B cell (primary cell): Measurements from ENCODE around the gene SGO1. TPM values are rescaled to one million over a fixed set of nuclear protein-coding genes. Genes with fewer than 3 reads are reported as not detected.

Source experiments
- ATAC-seq: fragments of 200-7000 bp; cut with Tn5 transposase; one replicate; pipeline ENCODE4 v1.10.0; 2021; ENCODE audit warnings: low read depth, mild to moderate bottlenecking, moderate number of reproducible peaks, moderate library complexity
- CTCF ChIA-PET: fragments of 350-600 bp; sonication (Branson Sonifier 250); formaldehyde crosslinking; loops from one replicate; lab custom pipeline; 2021; ENCODE audit warnings: antibody characterized with exemption, inconsistent platforms; lab: Charles Lee
- POLR2A ChIA-PET: fragments of 350-600 bp; sonication (Branson Sonifier 250); formaldehyde crosslinking; loops from one replicate; lab custom pipeline; 2021; ENCODE audit warnings: antibody characterized with exemption; lab: Charles Lee
- DNase-seq: peaks from one replicate; pipeline ENCODE4 v3.0.0; 2013
- H2AFZ ChIP-seq: 2 replicates; pipeline ENCODE4 v1.6.1; 2012; ENCODE audit warnings: mild to moderate bottlenecking, low read depth, low read length; ENCODE audit not compliant: insufficient read depth, poor library complexity, severe bottlenecking
- H3K27ac ChIP-seq, 2 donors: 1 replicate in 1 of 2; 2 replicates in 1 of 2; pipeline ENCODE4 v1.5.1; 2012 to 2013; ENCODE audit warnings: low read length in 2 of 2, mild to moderate bottlenecking in 2 of 2, moderate library complexity in 1 of 2
- H3K27me3 ChIP-seq, 4 experiments: fragments of 200-600 bp in 1 of 4; sonication (generic) in 1 of 4; replicated peaks in 1 of 4; 1 replicate in 2 of 4; 2 replicates in 2 of 4; pipeline versions ENCODE4 v1.6.1 to v1.7.0; 2013 to 2016; ENCODE audit warnings: low read length in 3 of 4, mild to moderate bottlenecking in 2 of 4, mixed read lengths in 1 of 4, moderate library complexity in 1 of 4; ENCODE audit not compliant: insufficient read depth in 4 of 4, control insufficient read depth in 3 of 4; ENCODE audit errors: control extremely low read depth in 1 of 4
- H3K36me3 ChIP-seq, 2 experiments: replicated peaks in 1 of 2; 1 replicate in 1 of 2; 2 replicates in 1 of 2; pipeline versions ENCODE4 v1.6.1 to v1.7.1; 2013; ENCODE audit warnings: low read length in 1 of 2; ENCODE audit not compliant: insufficient read depth in 2 of 2, control insufficient read depth in 1 of 2; ENCODE audit errors: control extremely low read depth in 1 of 2, extremely low read depth in 1 of 2
- H3K4me1 ChIP-seq, 2 donors: fragments of 200-600 bp in 1 of 2; sonication (generic) in 1 of 2; 1 replicate in 1 of 2; 2 replicates in 1 of 2; pipeline versions ENCODE4 v1.5.1 to v1.6.1; 2013 to 2017; ENCODE audit warnings: low read length in 2 of 2; ENCODE audit not compliant: control insufficient read depth in 2 of 2, insufficient read depth in 2 of 2
- H3K4me2 ChIP-seq: replicated peaks from 2 replicates; pipeline ENCODE3; 2012; ENCODE audit warnings: mild to moderate bottlenecking, low read depth, low read length; ENCODE audit not compliant: poor library complexity, severe bottlenecking
- H3K4me3 ChIP-seq, 5 experiments: fragments of 200-600 bp in 1 of 5; sonication (generic) in 1 of 5; 1 replicate in 3 of 5; 2 replicates in 2 of 5; pipeline versions ENCODE4 v1.5.1 to v1.7.0; 2011 to 2016; ENCODE audit warnings: low read length in 4 of 5, mild to moderate bottlenecking in 4 of 5, low read depth in 2 of 5, control low read depth in 1 of 5, moderate library complexity in 1 of 5; ENCODE audit not compliant: insufficient read depth in 1 of 5; ENCODE audit errors: control extremely low read depth in 1 of 5, extremely low read depth in 1 of 5
- H3K79me2 ChIP-seq: fragments of 200-600 bp; sonication (generic); one replicate; pipeline ENCODE4 v1.6.0; 2016; ENCODE audit warnings: low read length; ENCODE audit not compliant: control insufficient read depth, insufficient read depth
- H3K9ac ChIP-seq: fragments of 200-600 bp; sonication (generic); 2 replicates; pipeline ENCODE4 v1.6.1; 2017; ENCODE audit warnings: mild to moderate bottlenecking, low read length, moderate library complexity
- H3K9me3 ChIP-seq, 3 donors: one replicate each; pipeline versions ENCODE4 v1.6.1 to v1.7.1; 2013; ENCODE audit warnings: low read length in 2 of 3; ENCODE audit not compliant: control insufficient read depth in 2 of 3, insufficient read depth in 1 of 3; ENCODE audit errors: control extremely low read depth in 1 of 3
- H4K20me1 ChIP-seq: 2 replicates; pipeline ENCODE4 v1.6.0; 2012; ENCODE audit warnings: mild to moderate bottlenecking, low read length; ENCODE audit not compliant: insufficient read depth, control insufficient read depth, poor library complexity, severe bottlenecking
- H3K27ac Mint-ChIP-seq: one replicate; pipeline ENCODE4 v1.8.0; 2021; ENCODE audit warnings: mixed read lengths
- H3K27me3 Mint-ChIP-seq: one replicate; pipeline ENCODE4 v1.8.0; 2021; ENCODE audit warnings: mixed read lengths
- H3K4me1 Mint-ChIP-seq: one replicate; pipeline ENCODE4 v1.8.0; 2021; ENCODE audit warnings: mixed read lengths
- H3K4me3 Mint-ChIP-seq: one replicate; pipeline ENCODE4 v1.8.0; 2021; ENCODE audit warnings: mixed read lengths
- H3K9me3 Mint-ChIP-seq: one replicate; pipeline ENCODE4 v1.8.0; 2022; ENCODE audit warnings: mixed read lengths; ENCODE audit not compliant: insufficient read depth
- CTCF ChIP-seq: fragments of 200-600 bp; IDR thresholded peaks from one replicate; pipeline ENCODE4 v1.8.0; 2022; ENCODE audit warnings: antibody characterized with exemption, mild to moderate bottlenecking
- EZH2 ChIP-seq: IDR thresholded peaks from 2 replicates; pipeline ENCODE4 v1.6.1; 2012; ENCODE audit warnings: borderline replicate concordance, low read depth, mild to moderate bottlenecking, moderate library complexity, low read length; ENCODE audit not compliant: insufficient read depth, poor library complexity, severe bottlenecking
- WGBS: methylation state at CpG from one replicate; pipeline ENCODE4 v1.1.5; 2013; ENCODE audit warnings: missing lambda C conversion rate; ENCODE audit not compliant: insufficient coverage; 5-methylcytosine and 5-hydroxymethylcytosine counted together
- intact Hi-C: fragments of 100-400 bp; cut with micrococcal nuclease; formaldehyde crosslinking; loops from one replicate; pipeline ENCODE4 v1.10.0; 2022
- polyA plus RNA-seq: library from polyadenylated mRNA; depleted of rRNA; stranded (reverse); fragments of >200 nt; gene quantifications from 2 replicates; pipeline ENCODE4 v1.2.3, GENCODE V29; 2012
- total RNA-seq, 2 donors: library from RNA; stranded (reverse); fragments of 120-200 nt in 1 of 2; gene quantifications; 1 replicate in 1 of 2; 2 replicates in 1 of 2; pipeline versions ENCODE4 v1.2.3 to v1.2.4, GENCODE V29; 2013 to 2022

SGO1 gene
- total and polyA plus RNA-seq, 2 donors (not counting 1 experiment from before 2014, with no cell fraction given): 1.4 to 6.7 TPM

- ChIA-PET CTCF (interaction anchor here (1.3 to 1.6 kb wide), 3 partner anchors 61 to 85 kb away, joined by 3 to 4 read pairs (median 3); partner anchors contain the start of genes KAT2B and SGO1), POLR2A (interaction anchor here (0.7 to 1.4 kb wide), 4 partner anchors 72 to 1790 kb away, joined by 4 to 9 read pairs (median 4); partner anchors contain the start of gene KAT2B)
- Histone ChIP-seq H3K4me3 (peak overlapping the region in 2 of 5 experiments; percentile 2 to 5), H3K9me3 (no peaks in the 10 kb centered on the region), H4K20me1 (no peaks in the 10 kb centered on the region), H3K9ac (peak overlapping the region; percentile 40), H3K4me1 (peaks cover 28 to 36% of the 10 kb centered on the region in 2 donors), H3K27me3 (no peaks in the 10 kb centered on the region), H3K4me2 (peak overlapping the region; percentile 65), H3K79me2 (peaks cover 6% of the 10 kb centered on the region), H2AFZ (peak overlapping the region; percentile 58), H3K36me3 (peaks cover 9 to 45% of the 10 kb centered on the region in 2 experiments), H3K27ac (peak overlapping the region; percentile 93 to 94)
- no CpG with 5 or more reads among the region's 4 CpGs for WGBS
- Mint-ChIP-seq H3K9me3 (no peaks in the 10 kb centered on the region), H3K27ac (peak overlapping the region; percentile 95), H3K4me1 (peaks cover 36% of the 10 kb centered on the region), H3K4me3 (no peak overlapping the region), H3K27me3 (no peaks in the 10 kb centered on the region)
- DNase-seq (no peak), ATAC-seq (no peak)
- intact Hi-C loops: loop anchor here (5.0 kb wide), 3 partner anchors 37 to 978 kb away; partner anchors contain the start of gene KCNH8
- TF ChIP-seq CTCF (no peak), EZH2 (no peak)
Measured at GRCh38 chr3:20125289-20125688, 60.7 kb downstream of the SGO1 start.

- no peak overlapping the region for H3K4me3 ChIP-seq
- H3K79me2 ChIP-seq: peaks cover 5% of the 10 kb centered on the region
- ChIA-PET CTCF (interaction anchor here (1.6 kb wide), 1 partner anchor 82 kb away, joined by 5 read pairs; the partner anchor contains the start of gene KAT2B), POLR2A (no interaction called here)
- H3K27ac ChIP-seq: no peak overlapping the region
- TF ChIP-seq CTCF (no peak), EZH2 (no peak)
- DNase-seq (no peak), ATAC-seq (no peak)
- H3K4me2 ChIP-seq: no peak overlapping the region
- Mint-ChIP-seq H3K27me3 (no peaks in the 10 kb centered on the region), H3K4me1 (peaks cover 31% of the 10 kb centered on the region), H3K27ac (no peak overlapping the region), H3K9me3 (no peaks in the 10 kb centered on the region), H3K4me3 (no peak overlapping the region)
- H3K36me3 ChIP-seq: peaks cover 8 to 45% of the 10 kb centered on the region in 2 experiments
- peaks cover 28 to 36% of the 10 kb centered on the region in 2 donors for H3K4me1 ChIP-seq
- intact Hi-C loops: no loop called here
- H3K27me3 ChIP-seq: no peaks in the 10 kb centered on the region
- 100% methylated on average over 1 of the region's 2 CpGs for WGBS
- no peak overlapping the region for H2AFZ ChIP-seq
- H4K20me1 ChIP-seq: no peaks in the 10 kb centered on the region
- no peak overlapping the region for H3K9ac ChIP-seq
- H3K9me3 ChIP-seq: no peaks in the 10 kb centered on the region
Measured at GRCh38 chr3:20123131-20123652, 62.8 kb downstream of the SGO1 start.
